ENCODE data around the gene MISP. TPM values are rescaled to one million over a fixed set of nuclear protein-coding genes. Genes with fewer than 3 reads are reported as not detected.

Gene MISP
- total RNA-seq, 1 donor from 2014 or later, result 5.8 TPM

- DNase-seq (ENCODE audit: low spot score), result no peak
Measured at GRCh38 chr19:772730-773436, 22.0 kb downstream of the MISP start.

DNA sequence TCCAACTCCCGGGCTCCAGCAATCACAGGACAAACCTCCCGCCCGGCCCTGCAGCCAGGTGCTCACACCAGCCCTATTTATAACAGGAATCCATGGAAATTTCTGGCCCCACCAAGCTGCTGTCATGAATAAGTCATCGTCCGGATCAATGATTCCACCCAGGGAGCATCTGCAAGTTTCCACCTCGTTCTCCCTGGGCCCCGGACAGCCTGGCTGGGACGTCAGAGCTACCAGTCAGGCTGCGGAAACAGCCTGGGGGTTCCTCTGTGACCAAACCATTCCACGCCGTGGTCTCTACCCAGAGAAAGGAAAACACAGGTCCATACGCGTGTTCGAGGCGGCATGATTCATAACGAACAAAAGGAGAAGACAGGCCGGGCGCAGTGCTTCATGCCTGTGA lies 25.6 kb downstream of the MISP start:
- no peak for DNase-seq (ENCODE audit: low spot score)

GRCh38 chr19:778910-779653 lies 28.2 kb downstream of the MISP start:
- DNase-seq (ENCODE audit: low spot score), result peak; percentile 97

- DNase-seq (ENCODE audit: low spot score), result no peak
Measured at GRCh38 chr19:780935-781334, 30.0 kb downstream of the MISP start.

GRCh38 chr19:781800-782184 lies 30.9 kb downstream of the MISP start:
- DNase-seq (ENCODE audit: low spot score), result no peak

- DNase-seq (ENCODE audit: low spot score), result peak; percentile 44
Measured at GRCh38 chr19:782185-782877, 31.4 kb downstream of the MISP start.

DNA sequence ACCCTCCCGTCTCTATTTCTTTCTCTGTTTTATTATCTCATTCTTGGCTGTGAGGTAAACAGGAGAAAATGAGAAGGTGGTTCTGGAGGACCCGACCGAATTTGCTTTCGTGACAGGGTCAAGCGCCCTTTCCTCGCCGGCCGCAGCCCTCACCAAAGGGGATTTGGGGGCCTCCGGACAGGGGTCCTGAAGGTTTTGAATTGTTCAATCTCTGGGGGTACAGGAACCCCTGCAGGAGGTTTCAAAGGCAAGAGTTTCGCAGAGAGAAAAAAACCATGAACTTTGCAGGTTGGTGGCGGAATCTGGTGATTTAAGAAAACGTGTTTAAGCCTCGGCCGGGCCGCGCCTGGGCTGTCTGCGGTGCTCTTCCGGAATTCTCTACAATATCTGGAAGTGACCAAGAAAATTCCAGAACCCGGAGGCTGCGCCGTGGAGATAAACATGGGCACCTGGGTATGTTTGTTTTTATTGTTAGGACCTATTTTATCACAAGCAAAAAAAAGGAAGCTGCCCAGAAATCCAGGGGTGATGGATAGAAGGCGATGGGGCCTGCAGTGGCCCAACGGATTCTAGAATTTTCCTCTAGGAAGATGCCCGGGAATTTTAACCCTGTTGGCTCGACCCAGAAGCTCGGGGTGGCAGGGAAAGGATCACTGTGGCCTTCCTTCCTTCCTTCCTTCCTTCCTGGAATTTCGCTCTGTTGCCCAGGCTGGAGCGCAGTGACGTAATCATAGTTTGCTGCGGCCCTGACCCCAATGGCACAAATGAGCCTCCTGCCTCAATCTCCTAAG lies 32.2 kb downstream of the MISP start:
- DNase-seq (ENCODE audit: low spot score), result peak; percentile 46

GRCh38 chr19:784541-784940 lies 33.6 kb downstream of the MISP start:
- no peak for DNase-seq (ENCODE audit: low spot score)

- DNase-seq (ENCODE audit: low spot score), result no peak
Measured at GRCh38 chr19:787536-787935, 36.6 kb downstream of the MISP start.

GRCh38 chr19:788686-788982 lies 37.7 kb downstream of the MISP start:
- no peak for DNase-seq (ENCODE audit: low spot score)

DNA sequence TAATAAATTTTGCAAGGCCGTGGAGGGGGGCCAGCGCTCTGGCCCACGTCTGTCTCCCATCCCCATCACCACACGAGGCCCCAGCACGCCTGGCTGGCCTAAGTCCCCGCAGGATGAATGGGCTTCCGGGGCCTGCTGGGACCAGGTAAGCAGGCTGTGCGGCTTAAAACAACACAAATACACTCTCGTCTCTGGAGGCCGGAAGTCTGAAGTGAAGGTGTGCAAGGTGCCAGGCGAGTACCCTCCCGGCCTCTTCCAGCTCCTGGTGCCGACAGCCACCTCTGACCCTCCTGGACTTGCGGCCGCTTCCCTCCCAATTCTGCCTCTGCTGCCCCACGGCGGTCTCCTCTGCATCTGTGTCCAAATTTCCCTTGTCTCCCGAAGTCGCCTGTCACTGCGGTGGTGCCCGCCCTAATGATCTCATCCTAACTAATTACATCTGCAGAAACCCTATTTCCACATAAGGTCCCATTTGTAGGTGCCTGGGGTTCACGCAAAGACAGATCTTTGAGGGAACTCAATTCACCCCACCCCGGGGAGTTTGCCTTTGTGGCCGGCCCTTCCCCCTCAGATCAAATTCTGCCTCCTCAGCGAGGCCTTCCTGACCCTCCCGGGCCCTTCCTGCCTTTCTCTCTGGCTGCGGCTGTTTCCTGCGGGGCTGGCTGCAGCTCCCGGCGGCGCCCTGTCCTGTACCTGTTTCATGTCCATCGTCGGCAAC lies 38.2 kb downstream of the MISP start:
- DNase-seq (ENCODE audit: low spot score), result peak; percentile 59

- no peak for DNase-seq (ENCODE audit: low spot score)
Measured at GRCh38 chr19:789701-790060, 38.8 kb downstream of the MISP start.

GRCh38 chr19:791007-791566 lies 40.2 kb downstream of the MISP start:
- no peak for DNase-seq (ENCODE audit: low spot score)

DNA sequence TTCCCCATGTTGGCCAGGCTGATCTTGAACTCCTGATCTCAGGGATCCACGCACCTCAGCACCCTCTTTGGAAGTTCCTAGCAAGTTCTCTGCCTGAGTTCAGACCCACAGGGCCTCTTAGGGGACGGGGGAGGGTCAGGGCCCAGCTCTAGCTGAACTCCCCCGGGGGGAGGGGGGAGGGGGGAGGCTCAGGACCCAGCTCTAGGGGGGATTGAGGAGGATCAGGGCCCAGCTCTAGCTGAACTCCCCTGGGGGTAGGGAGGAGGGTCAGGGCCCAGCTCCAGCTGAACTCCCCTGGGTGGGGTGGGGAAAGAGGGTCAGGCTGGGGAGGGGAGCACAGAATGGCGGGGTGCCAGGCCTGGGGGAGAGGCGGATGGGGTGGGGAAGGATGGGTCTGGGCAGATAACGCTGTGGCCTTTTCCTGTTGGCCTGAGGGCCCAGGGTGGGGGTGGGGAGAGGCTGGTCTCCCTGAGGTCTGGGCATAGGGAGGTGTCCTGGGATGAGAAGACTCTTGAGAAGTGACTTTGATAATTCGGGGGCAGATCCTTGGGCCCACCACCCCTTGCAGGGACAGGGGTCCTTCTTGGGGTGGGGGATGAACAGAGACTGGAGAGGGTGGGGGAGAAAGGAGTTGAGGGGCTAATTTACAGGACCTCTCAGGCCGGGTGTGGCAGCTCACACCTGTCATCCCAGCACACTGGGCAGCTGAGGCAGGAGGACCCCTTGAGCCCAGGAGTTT lies 40.8 kb downstream of the MISP start:
- peak; percentile 35 for DNase-seq (ENCODE audit: low spot score)

DNA sequence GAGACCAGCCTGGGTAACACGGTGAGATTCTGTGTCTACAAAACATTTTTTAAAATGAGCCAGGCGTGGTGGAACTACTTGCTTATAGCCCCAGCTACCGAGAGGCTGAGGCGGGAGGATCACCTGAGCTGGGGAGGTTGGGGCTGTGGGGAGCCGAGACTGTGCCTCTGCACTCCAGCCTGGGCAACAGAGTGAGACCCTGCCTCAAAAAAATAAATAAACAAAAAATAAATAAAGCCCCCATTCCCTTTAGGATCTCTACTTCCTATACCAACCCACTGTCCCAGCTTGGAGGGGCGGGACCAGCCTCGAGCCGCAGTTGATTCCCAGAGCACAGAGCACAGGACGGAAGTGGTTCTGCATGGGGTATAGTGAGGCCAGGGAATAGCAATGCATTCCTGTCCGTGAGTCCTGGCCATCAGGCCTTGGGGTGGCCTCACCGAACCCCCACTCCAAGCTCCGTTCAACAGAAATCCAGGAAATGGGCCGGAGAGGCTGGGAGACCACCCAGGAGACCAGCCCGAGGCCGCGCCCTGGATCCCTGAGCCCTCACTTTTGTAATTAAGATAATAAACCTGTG lies 41.5 kb downstream of the MISP start:
- DNase-seq (ENCODE audit: low spot score), result no peak

GRCh38 chr19:793806-794205 lies 42.9 kb downstream of the MISP start:
- no peak for DNase-seq (ENCODE audit: low spot score)

- DNase-seq (ENCODE audit: low spot score), result no peak
Measured at GRCh38 chr19:795073-795611, 44.2 kb downstream of the MISP start.

DNA sequence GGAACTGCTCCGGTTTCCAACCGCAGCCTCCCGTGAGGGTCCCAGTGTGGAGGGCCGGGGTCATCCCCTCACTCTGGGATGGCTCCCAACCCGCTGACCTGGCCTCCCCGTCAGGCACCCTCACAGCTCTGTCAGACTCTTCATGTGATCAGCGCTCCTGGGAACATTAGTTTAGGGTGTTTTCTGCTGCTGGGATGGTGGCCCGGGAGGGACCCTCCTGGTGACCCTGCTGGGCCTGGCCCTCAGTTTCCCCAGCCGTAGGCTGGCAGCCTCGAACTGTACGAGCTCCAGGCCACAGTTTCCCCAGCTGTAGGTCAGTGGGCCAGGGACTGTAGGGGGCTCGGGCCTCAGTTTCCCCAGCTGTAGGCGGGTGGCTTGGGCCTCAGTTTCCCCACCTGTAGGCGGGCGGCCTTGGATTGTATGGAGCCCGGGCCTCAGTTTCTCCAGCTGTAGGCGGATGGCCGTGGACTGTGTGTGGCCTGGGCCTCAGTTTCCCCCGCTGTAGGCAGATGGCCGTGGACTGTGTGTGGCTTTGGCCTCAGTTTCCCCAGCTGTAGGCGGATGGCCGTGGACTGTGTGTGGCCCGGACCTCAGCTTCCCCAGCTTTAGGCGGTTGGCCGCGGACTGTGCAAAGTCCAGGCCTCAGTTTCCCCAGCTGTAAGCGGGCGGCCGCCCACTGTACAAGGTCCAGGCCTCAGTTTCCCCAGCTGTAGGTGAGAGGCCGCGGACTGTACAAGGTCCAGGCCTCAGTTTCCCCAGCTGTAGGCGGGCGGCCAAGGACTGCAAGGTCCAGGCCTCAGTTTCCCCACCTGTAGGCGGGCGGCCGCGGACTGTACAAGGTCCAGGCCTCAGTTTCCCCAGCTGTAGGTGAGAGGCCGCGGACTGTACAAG lies 45.0 kb downstream of the MISP start:
- DNase-seq (ENCODE audit: low spot score), result no peak

All from umbilical cord (tissue), 2 donors.